NOMO-1 (cell line): ENCODE measurements around the gene PRLR.
"Not testable (repeated sequence)": the region's sequence is repeated elsewhere in the genome, so short reads cannot be mapped to it uniquely, and the experiment has no call there.

Source experiments
- DNase-seq, 2 experiments: peaks; one replicate each; lab custom pipeline; 2025; ENCODE audit not compliant: unreplicated experiment in 2 of 2; lab: John Stamatoyannopoulos, UW

The PRLR gene

GRCh38 chr5:35133186-35133585 lies 97.1 kb downstream of the PRLR start:
- no peak for DNase-seq

- no peak for DNase-seq
These were observed 98.6 kb downstream of the PRLR start for GRCh38 chr5:35131723-35132122.

GRCh38 chr5:35129921-35130485 lies 100.3 kb downstream of the PRLR start:
- DNase-seq: no peak

- no peak for DNase-seq
These were observed 101.0 kb downstream of the PRLR start for GRCh38 chr5:35129276-35129675.

- DNase-seq: no peak
These were observed 103.3 kb downstream of the PRLR start for GRCh38 chr5:35127006-35127405.

DNA sequence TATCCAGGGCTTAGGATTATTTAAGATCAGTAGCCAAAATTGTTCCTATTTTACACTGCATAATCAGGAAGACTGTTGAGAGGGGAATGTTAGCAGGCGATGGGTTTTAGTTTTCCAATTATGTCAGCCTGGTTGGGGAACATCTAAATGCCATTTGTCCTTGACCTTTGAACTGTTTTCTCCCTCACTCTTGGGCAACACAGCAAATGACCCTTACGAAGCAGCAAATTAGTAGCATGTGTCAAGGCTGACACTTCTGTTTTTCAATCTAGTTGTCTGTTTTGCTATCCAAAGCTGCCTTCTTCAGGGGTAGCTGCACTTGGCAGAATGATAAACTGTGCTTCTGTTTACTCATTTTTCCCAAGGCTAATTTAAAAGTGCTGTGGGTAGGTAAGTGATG lies 104.5 kb downstream of the PRLR start:
- DNase-seq: no peak

DNA sequence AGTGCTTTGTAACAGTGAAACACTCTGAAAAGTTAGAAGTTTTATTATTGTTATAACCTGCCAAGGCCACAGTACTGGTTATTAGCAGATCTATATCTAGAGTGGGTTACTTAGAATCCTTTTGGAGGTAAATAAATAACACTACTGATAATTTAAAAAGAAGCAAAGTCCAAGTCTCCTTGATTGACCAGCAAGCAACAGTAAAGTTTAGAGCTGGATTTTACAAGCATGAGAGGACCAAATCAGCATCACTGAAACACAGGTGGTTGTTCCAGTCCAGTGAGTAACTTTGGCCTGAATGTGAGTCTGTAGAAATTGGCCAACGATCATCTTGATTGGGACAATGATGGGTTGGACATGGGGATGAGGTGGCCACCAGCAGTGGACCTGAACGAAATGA lies 105.4 kb downstream of the PRLR start:
- DNase-seq: no peak

DNA sequence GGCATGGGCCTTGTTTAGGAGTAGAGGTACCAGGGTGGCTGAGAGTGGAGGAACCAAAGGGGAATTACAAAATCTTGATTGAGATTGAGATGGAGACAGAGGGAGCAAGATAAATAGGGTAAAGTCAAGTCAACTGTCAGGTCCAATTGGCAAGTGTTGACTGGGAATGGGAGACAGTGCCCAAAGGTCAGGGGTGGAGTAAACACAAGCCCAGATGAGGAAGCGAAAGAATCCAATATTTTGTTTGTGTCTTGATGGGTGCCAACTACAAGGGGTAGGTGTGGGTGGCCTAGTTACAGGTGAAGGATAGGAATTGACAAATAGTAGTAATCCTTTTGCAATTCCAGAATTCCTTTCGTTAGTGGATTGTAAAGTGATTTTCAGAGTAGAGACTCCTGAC lies 107.5 kb downstream of the PRLR start:
- no peak for DNase-seq

GRCh38 chr5:35120715-35121114 lies 109.6 kb downstream of the PRLR start:
- no peak for DNase-seq

- DNase-seq: no peak
These were observed 112.3 kb downstream of the PRLR start for GRCh38 chr5:35117967-35118366.

DNA sequence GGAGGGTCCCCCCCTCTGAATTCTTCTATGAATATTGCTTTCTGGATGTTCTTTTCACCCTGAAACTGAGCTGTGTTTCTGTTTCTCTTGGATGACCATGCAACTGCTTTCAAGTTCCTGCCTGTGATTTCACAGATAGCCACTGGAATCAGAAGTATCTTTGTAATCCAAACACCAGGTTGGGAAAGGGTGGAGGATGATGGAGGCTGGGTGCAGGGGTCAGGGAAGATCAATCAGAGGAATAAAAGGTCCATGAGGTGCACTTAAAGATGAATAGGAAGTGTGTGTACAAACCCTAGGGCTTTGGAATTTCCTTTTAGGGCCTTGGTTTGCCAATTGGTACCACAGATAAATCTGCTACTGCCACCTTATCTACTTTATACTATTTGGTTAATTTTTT lies 114.4 kb downstream of the PRLR start:
- no peak for DNase-seq

DNA sequence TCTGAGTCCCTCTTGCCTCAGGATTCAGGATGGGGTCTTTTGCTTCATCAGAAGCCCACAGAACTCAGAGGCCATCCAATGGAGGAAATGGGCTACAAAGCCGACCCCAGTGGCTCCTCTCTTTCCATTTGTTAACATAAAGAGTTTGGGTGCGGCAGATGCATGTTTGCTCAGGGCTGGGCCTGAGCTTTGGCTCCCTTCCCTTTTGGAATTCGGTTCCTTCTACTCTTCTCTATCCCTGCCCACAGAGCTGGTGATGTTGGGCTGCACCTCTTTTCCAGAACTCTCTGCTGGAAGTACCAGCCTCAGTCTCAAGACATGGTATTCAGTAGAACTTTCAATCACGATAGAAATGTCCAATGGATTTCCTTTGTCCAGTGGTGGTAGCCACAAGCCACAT lies 115.6 kb downstream of the PRLR start:
- DNase-seq: no peak

GRCh38 chr5:35112300-35112699 lies 118.0 kb downstream of the PRLR start:
- no peak for DNase-seq

DNA sequence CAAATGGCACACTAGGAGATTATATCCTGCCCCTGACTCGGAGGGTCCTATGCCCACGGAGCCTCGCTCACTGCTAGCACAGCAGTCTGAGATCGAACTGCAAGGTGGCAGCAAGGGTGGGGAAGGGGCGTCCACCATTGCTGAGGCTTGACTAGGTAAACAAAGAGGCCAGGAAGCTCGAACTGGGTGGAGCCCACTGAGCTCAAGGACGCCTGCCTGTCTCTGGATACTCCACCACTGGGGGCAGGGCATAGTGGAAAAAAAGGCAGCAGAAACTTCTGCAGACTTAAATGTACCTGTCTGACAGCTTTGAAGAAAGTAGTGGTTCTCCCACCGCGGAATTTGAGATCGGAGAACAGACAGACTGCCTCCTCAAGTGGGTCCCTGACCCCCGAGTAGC lies 125.7 kb downstream of the PRLR start:
- not testable (repeated sequence) for DNase-seq

GRCh38 chr5:35103637-35104299 lies 126.5 kb downstream of the PRLR start:
- DNase-seq: no peak

GRCh38 chr5:35101720-35102119 lies 128.6 kb downstream of the PRLR start:
- DNase-seq: not testable (repeated sequence)

GRCh38 chr5:35101016-35101415 lies 129.3 kb downstream of the PRLR start:
- no peak for DNase-seq

DNA sequence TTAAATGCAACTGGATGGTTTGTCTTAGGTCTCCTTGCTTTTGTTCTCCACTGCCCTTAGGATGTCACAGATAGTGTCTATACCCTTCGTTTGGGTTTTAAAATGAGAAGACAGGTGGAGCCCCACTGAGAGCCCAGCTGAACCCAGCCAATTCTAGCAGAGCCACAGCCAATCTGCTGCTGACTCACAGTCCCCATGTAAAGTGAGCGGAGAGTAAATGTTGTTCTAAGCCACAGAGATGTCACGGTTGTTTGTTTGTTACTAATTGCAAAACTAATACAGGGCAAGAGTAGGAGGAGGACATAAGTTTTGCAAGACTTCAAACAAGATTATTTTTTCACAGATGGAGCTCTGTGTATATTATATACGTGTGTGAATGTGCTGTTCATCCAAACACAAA lies 132.1 kb downstream of the PRLR start:
- DNase-seq: no peak

- DNase-seq: no peak
These were observed 133.4 kb downstream of the PRLR start for GRCh38 chr5:35096932-35097331.

DNA sequence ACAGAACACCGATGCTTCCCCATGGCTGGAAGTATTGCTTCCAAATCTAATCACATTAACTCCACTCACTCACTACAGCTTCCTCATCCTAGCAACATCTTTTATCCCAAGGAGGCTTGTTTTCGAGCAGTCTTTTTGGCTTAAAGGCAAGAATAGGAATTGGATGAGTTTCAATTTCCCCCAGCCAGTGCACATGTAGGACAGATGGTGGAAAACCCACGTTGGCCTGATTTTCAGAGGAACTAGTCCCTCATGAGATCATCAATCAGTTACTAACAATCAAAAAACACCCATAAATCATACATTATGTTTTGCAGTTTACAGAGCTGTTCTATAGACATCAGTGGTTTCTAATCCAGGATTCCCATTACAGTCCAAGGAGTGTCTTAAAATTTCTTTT lies 134.1 kb downstream of the PRLR start:
- no peak for DNase-seq

DNA sequence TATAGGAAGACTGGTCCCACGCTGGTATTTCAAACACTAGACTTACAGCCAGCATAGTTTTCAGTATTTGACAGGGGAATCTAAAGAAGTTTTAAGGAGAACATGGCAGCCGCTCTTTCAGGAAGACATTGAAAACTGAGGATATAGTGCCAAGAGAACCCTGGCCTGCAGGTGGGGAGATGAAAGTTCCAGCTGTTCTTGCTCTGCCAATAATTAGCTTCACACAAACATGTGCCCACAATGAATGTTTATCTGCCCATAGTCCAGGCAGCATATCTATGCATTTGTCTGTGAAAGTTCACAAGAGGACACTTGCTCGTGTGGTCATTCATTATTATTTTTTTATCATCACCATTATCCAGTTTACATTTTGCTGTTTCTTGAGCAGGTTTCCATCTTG lies 134.9 kb downstream of the PRLR start:
- no peak for DNase-seq

DNA sequence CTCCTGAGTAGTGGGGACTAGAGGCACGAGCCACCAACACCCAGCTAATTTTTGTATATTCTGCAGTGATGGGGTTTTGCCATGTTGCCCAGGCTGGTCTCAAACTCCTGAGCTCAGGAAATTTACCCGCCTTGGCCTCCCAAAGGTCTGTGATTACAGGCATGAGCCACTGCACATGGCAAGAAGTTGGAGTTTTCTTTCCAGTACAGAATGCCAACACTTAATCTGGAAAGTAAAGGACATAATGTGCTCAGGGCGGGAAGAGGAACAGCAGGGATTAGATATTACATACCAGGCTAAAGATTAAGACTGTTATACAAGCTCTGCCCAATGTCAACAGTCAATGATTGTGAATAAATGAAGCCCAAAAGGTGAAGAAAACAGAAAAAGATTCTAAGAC lies 135.3 kb downstream of the PRLR start:
- no peak for DNase-seq

DNA sequence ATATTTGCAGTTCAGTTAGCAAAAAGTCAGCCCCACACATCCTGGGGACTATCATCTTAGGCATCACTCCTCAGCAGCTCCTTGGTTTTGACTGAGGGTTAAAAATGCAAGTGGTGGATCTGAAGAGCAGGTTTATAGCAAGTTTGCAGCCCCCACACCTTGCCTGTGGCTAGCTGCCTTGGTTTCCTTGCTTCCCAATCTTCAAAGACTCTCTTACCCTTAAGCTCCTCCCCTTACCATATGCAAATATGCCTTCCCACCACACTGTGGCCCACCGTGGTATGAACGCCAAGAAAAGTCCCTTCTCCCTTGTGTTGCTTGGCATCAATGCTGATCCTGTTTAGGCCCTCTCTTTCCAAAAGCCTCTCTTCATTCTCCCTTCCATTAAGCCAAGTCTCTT lies 137.6 kb downstream of the PRLR start:
- no peak for DNase-seq
